TTC549 (cell line): Measurements from ENCODE around the gene NXPH2.

Experiments
- FAIRE-seq: peaks from 2 replicates; lab custom pipeline; 2012; peaks lifted over from hg19 to GRCh38; lab: Jason Lieb, UNC

The NXPH2 gene

DNA sequence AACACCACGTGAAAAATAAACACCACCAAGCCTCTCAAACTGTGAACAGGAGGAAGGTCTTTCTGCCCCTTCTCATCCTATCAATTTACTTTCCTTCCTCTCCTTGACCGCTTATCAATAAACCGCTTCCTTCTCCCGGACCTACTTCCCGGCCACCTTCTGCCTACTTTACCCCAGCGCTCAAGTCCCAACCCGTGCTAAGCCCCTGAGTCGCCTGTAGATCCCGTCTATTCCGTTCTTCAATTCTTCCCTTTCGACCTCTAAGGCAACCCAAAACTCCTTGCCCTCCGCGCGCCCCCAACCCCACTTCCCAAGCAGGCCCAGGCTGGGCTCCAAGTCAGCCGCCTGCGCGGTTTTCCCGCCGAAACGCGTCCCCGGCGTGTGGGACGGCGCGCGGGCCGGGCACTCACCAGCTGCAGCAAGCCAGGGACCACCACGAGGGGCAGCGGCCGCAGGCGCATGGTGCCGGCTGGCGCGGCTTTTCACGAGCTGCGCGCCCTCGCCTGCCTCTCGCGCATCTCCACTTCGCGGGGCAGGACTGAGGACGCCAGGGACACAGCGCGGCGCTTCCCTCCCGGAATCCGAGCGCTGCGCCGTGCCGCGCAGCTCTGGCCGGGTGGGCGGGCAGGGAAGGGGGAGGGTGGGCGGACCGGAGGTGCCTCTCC is at the start of gene NXPH2:
TSS of gene NXPH2 (minus strand) at position 610 of the 665 bp plus-strand sequence. CDS start at position 461, 149 bp downstream.
- no peak for FAIRE-seq

DNA sequence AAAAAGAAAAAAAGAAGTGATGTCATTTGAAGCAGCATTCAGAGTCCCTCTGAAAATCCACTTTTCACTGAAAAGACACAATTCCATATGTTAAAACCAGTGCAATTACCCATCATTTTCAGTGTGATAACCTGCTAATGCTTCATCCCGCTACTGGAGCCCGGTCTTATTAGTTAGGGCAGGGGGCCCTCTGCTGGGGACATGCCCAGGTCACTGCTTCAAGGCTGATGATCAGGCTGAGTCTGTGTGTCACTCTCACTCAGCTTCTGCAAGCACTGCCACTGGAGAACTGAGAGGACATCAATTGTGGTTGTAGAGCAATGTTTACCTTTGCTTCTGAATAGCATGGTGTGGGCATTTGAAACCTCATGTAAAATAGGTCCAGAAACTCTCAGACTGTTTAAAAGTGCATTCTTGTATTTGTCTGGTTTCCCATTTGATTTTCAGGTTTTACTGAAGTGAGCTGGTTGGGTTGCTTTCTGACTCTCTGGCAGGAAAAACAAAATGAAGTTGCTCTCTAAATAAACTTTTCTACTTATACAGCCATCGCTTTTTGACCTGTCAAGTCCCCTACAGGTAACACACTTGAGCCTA is 49.2 kb upstream of the NXPH2 start:
- FAIRE-seq: peak; percentile 65

DNA sequence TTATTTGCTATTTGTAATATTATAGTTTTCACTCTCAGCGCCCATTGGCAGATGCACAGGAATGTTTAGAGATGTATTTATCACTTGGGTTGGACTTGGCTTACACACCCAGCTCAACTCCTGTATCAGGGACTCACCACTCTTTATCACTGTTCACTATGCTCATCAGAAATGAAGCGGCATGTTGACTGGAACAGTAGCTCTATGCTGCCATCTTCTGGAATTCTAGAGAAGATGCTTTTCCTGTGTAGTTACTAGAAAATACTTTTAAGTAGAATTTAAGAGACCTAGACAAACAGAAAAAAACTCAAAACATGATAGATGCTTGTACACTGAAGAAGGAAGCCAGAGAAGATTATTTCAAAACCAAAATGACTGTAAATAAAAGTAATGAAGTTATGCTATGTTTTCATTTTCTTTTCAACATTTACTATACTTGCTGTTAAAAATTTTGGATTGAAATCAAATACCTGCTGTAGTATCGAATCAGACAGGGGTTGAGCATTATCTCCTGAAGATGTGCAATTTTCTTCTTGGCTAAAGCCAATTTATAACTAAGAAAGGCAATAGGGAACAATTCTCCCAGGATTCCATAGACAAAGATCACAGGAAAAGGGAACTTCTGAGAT is 47.4 kb upstream of the NXPH2 start:
- FAIRE-seq: peak; percentile 96

DNA sequence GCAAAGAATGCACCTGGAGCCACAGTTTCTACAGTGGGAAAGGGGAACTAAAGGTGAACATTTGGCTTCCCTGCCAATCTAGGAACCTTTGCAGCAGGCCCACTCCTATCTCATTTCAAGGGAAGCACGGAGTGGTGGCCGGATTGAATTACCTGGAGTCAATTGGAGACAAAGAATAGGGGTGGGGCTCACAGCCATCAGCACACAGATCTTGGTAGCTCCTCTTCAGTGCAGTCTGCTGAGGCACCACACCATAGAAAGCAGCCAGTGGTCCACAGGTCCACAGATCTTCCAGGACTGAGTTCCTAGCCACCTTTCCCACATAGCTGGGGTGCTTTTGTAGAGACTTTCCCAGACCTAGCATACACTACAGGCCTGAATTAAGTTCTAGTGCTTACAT is 43.5 kb upstream of the NXPH2 start:
- no peak for FAIRE-seq

DNA sequence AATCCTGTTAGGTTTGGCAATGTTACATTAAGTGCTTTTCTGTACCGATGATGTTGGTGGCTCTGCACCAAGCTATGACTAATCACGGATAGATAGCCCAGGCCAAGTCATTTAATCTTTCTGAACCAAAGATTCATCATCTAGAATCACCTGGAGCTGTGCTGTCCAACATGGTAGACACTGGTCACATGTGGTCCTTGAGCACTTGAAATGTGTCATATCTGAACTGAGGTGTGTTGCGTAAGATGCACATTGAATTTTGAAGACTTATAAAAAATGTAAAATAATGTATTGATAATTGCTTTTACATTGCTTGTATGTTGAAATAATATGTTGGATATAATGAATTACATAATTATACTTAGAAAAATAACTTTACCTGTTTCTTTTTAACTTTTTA is 39.8 kb upstream of the NXPH2 start:
- peak; percentile 71 for FAIRE-seq

DNA sequence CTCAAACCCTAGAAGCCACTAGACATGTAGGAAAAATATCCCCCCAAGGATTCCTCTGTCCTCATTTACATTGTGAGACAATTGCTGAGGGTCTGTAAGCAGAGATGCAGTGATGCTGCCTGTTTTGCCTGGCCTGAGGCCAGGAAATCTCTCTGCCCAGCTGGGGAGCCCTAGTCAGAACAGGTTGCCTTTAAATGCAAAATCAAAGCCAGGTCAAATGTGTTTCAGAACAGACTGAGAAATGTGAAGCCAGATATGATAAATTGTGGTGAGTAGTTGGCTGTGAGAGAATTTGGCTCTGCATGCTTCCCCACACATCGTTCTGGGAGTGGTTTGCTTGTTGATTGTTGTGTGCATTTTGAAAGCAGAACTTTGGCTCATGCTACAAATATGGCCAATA is 38.4 kb upstream of the NXPH2 start:
- no peak for FAIRE-seq

DNA sequence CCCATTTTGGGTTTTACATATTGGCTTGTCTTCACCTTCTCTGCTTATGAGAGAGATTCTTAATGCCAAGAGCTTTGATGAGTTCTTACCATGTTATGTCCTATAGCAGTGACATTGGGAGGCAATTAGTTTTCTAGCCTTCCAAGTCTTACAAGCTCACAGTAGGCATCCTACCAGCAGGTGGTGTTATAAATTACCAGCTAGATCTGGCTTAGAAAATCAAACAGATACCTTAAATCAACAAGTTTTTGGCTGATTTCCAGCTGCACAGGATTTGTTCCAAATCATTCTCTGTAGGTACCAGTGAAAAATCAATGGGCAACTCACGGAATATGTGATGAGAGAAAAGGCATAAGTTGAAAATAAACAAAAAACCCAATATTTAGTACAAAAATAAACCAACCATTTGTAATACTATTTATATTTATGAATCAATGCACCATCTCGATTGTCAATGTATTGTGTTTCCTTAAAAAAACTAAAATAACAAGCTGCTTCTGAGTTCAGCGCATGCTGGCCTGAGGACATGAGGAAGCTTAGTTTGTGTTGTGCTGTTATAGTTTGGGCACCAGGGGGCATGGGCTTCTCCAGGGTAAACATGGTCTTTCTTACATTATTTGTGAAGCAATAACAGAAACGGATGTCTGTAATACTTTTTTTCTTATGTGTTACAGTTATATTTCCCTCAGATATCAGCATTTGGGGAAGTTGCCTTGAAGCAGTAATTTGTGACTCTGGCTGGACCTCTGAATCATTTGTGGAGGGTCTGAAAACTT is 34.1 kb upstream of the NXPH2 start:
- no peak for FAIRE-seq

DNA sequence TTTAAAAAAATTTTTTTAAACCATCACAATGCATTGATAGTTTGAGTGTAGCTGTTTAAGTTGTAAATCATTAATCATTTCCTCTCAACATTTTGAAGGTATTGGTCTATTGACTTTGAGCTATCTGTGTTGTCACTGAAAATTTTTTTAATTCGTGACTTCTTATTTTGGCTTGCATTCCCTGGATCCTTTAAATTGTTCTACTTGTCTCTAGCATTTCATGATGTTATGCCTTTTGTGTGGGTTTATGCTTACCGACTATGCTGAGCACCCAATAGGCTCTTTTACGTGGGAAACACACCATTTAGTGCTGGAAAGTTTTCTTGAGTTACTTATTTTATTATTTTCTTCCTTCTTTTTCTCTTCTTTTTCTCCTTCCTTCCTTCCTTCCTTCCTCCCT is 31.2 kb upstream of the NXPH2 start:
- FAIRE-seq: no peak

DNA sequence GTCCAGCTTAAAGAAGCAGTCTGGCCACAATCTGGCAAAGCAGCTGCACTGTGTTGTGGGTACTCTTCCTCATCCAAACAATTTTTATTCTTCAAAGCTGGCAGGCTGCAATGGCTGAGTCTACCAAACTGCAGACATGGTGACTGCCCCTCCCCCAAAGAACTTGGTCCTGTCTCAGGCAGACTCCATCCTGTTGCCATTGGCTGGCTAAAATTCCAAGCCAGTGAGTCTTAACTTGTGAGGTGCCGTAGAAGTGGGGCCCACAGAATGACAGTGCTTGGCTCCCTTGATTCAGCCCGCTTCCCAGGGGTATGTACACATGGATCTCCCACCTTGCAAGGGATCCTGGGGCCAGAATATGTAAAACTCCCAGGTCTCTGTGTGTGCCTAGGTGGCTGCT is 14.5 kb upstream of the NXPH2 start:
- no peak for FAIRE-seq

DNA sequence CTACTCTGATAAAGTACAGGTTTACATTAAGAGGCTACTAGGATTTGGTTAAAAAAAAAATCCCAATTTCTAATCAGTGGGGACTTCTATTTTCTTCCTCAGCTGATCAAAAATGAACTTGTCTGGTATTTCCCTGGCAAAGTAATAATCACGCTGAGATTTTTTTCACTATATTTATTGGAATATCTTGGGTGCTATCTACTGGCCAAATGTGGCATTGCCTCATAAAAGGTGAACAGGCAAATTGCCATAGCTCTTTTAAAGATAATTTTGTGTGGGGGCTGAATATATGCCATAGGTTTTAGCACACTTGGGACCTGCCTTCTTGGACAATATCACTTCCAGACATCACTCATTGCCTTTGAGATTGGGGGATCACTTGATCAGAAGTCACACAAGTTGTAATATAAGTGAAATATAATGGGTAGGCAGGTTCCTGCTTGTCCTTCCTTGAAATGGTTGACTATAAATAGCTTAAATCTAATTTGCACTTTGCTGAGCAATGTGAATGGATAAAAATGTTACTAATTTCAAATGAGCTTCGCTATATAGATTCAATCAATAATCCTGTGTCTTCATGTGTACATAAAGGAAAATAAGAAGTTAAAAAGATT is 7.0 kb upstream of the NXPH2 start:
- peak; percentile 87 for FAIRE-seq

DNA sequence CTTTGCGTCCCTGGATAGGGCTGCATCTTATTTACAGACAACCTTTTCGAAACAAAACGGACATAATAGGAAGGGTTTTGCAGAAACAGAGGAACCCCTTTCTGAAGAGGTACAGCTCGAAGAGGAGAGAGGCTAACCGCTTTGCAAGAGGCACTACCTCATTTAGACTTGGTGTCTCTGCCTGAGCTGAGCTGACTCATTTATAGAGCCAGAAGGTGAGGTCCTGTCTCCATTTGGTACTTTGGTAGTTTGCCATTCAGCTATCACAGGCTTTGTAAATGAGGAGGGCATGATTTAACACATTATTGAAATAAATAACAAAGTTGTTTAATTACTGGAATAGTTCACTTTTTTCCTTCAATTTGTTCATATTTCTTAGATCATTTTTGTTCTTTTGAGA is 2.2 kb upstream of the NXPH2 start:
- no peak for FAIRE-seq

DNA sequence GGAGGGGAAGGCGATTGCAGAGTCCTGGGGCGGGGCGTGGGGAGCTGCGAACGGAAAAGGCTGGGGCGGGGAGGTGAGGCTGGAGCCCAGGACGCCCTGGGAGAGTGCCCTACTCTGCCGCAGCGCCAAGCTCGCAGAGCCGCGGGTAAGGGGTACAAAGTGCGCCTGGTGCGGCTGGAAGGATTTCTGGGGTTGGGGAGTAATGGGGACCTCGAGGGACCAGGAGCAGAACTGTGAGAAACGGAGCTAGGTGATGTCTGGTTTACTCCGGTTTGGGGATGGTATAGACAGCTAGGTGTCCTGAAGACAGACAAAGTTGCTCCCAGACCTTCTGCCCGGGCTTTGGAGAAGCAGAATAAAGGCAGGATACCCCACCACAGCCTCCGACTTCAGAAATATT is 718 bp upstream of the NXPH2 start:
- FAIRE-seq: no peak

DNA sequence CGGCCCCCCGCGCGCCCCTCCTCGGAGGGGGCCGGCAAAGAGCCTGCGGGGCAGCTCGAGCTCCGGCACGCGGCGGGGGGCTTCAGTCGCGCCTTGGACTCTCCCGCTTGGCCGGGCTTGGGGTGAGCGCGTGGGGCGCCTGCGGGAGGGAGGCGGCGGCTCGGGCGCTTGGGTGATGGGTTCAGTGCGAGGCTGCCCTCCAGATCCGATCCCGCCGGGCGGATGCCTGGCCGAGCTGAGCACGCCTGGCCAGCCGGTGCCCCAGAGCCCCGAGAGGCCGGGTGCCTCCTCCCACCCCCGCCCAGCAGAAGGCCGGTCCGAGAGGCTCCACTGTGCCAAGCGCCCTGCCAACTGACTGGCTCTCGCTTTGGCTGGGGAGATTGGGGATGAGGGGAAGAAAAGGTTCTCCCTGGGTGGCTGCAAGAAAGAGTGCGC is 273 bp upstream of the NXPH2 start:
- no peak for FAIRE-seq

DNA sequence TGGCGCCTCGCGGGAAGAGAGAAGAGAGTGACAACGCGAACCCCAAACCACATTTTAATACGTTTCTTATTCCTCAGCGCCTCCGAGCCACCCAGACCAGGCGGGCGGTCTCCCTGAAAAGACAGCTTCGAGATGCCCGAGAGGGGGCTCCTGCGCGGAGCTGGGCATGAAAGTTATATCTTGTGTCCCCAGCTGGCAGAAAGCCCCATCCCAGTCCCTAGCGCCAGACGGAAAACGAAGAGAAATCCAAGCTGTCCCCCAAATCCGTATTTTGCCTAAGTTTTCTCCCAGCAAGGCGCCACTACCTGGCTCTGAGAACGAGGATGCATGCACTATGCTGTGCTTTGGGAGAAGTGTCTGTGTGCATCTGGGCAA is 797 bp downstream of the NXPH2 start:
- FAIRE-seq: no peak

DNA sequence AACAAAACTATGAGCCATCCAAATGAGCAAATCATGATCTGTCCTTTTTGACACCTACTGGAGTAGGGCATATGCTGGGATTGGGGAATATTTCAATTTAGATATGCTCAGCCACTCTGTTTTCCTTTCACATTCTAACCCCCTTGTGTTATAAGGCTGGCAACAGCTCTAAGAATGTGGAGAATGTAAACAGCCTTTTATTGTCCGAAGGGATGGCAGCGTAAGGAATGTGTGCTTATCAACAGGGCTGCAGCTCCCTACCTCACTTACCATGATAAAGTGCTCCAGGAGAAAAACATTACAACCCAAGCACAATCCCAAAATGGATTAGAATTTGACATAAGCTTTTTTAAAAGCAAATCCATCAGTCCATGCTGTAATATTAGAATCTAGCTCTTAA is 2.2 kb downstream of the NXPH2 start:
- FAIRE-seq: peak; percentile 73

DNA sequence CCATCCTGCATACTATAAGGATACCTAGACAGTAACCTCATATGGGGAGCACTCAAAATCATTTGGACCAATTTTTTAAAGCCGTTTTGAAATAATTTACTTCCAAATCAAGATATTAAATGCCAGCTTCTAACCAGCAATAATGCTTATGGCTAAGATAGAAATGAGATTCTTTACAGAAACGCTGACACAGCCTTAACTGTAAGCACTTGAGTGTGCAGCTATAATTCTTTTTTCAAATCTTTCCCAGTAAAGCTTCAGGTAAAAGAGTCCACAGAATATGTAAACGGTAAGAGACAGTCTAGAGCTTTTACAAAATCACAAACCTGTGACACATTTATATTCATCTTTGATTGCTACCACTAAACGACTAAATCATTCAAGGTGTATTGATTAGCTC is 4.5 kb downstream of the NXPH2 start:
- FAIRE-seq: no peak

DNA sequence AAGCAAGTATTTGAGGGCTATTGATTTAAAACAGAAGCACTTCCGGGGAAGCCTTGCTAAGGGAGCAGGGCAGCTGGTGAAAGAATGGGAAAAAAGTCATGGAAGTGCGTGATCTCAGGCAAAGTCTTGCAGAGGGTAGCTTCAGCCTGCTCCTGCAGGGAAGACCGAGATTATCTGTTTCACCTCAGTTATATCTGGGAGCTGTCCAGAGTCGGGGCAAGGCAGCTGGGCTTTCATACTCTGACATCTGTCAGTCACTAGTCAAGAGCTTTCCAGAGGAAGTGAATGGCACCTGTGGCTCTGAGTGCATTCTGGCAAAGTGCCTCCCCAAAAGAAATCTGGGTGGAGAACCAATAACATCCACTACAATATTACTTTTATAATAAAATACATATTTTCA is 8.7 kb downstream of the NXPH2 start:
- no peak for FAIRE-seq

DNA sequence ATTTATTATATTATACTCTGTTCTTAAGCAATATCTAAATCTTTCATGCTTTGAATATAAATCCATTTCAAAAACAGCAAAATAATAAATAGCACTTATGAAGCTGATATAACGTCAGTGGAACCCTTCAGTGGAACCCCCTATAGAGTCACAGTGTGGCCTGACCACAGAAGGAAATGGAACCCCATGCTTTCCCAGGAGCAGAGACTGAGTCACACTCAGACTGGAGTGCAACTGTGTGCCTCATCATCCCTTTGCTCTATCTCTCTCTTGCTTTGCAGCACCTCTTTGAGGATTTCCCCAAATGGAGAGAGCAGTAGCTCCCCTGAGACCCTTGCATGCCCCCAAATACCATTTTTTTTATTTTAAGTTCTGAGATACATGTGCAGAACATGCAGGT is 13.1 kb downstream of the NXPH2 start:
- FAIRE-seq: no peak

DNA sequence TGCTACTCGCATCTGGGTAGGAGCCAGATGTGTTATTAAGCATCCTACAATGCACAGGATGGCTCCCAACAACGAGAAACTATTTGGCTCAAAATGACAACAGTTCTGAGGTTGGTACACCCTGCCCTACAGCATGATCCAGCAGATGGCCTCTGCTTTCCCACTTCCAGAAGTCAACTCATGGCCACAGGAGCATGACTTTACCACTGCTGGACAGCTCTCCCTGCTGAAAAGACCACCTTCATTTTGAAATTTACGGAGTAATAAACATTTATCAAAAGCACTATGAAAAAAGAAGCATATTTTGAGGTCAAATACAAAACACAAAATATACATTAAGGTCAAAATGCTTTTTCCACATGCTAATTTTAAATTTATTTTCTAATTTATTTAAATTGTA is 13.7 kb downstream of the NXPH2 start:
- no peak for FAIRE-seq

DNA sequence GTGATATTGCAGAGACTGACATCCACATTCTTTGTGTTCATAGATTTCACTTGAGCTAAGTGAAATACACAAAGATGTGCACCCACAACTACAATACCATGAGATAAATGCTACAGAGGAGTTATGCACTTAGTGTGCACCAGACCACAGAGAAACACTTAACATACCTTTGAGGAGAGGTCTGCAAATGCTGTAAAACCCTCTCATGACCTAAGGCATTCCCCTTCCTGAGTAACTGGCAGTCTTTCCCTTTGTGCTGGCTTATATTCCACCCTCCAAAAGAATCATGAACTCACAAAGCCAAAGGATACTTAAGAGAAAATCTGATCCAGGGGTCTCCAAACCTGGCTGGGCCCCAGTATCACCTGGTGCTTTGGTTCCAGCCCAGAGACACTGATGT is 16.2 kb downstream of the NXPH2 start:
- FAIRE-seq: no peak

DNA sequence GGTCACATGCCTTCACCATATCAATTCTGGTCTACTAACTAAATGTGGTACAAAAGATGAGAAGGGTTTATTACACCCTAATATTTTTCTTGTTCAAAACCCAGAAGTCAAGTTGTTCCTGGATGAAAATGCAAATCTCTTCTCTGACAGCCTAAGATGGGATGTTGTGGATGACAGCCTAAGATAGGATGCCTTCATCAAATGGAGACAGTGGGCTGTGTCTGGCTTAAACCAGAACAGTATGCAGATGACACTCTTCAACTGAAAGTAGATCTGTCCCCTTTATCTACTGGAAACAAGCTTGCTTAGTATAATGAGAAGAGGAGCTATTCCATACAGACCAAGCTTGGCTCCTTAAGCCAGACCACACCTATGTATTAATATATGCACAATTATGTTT is 17.7 kb downstream of the NXPH2 start:
- FAIRE-seq: no peak

DNA sequence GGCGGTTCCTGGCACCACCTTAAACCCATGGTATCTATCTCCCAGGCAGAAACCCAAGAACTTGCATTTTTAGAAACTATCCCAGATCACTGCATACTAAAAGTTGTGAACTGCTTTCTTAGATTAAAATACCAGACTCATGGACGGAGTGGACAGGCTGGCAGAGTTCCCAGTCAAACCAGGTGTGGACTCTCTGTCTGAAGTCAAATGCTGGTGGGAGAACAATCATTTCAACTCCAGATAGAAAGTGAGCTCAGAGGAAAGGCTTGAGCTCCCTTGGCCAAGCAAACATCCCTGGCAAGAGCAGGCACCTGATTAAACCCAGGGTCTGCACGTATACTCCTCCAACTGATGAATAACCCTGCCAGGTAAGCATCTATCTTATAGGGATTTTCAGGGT is 19.5 kb downstream of the NXPH2 start:
- no peak for FAIRE-seq

DNA sequence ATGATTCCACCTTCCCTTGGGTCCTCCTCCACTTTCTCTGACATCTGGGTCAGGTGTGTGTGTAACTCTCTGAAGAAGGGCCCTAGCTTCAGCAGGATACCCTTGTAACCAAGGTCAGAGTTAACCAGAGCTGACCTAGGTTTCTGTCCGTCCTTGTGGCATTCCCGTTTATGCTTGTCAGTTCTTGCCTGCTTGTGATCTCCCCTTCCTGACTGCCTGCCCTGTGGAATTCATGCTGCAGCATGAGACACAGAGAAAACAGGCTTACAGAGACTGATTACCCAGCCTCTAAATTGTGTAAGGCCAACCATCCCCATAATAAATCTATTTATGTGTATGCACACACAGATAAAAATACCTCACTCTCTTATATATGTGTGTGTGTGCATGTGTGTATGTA is 22.8 kb downstream of the NXPH2 start:
- FAIRE-seq: no peak
